PC-3 (cell line): ENCODE results near the gene DAPL1. TPM values are rescaled to one million over a fixed set of nuclear protein-coding genes. Genes with fewer than 3 reads are reported as not detected.

ENCODE experiments used
- ATAC-seq: fragments of 200-7000 bp; cut with Tn5 transposase; 2 replicates; pipeline ENCODE4 v1.9.1; 2020; ENCODE audit warnings: mild to moderate bottlenecking, moderate library complexity
- BruUV-seq: library from RNA; stranded (reverse); fragments of 400-500 nt; replicated peaks from 2 replicates; lab custom pipeline; 2021; lab: Mats Ljungman, UMichigan
- CTCF ChIA-PET: fragments of 300-600 bp; sonication (Branson Sonifier 250); formaldehyde crosslinking; loops from one replicate; lab custom pipeline; 2022; ENCODE audit warnings: antibody characterized with exemption; lab: Charles Lee
- POLR2A ChIA-PET: fragments of 300-600 bp; sonication (Branson Sonifier 250); formaldehyde crosslinking; loops from one replicate; lab custom pipeline; 2022; ENCODE audit warnings: antibody characterized with exemption; ENCODE audit not compliant: unreplicated experiment; lab: Charles Lee
- DNase-seq: peaks from one replicate; pipeline ENCODE4 v3.0.0-alpha.2; 2015
- H2AFZ ChIP-seq: fragments of 300-600 bp; sonication (generic); 2 replicates; pipeline ENCODE4 v1.6.0; 2016; ENCODE audit warnings: antibody characterized with exemption, low read length
- H3F3A ChIP-seq: fragments of 300-600 bp; sonication (generic); one replicate; pipeline ENCODE4 v1.6.0; 2017; ENCODE audit warnings: antibody characterized with exemption, low read length, control low read depth, mild to moderate bottlenecking; ENCODE audit not compliant: unreplicated experiment
- H3K27ac ChIP-seq: fragments of 300-600 bp; sonication (generic); 2 replicates; pipeline ENCODE4 v1.5.1; 2016; ENCODE audit warnings: mild to moderate bottlenecking, low read length
- H3K27me3 ChIP-seq: fragments of 300-600 bp; sonication (generic); 2 replicates; pipeline ENCODE4 v1.6.1; 2016; ENCODE audit warnings: low read length, mixed read lengths
- H3K36me3 ChIP-seq: fragments of 300-600 bp; sonication (generic); 2 replicates; pipeline ENCODE4 v1.6.1; 2016; ENCODE audit warnings: low read depth, mixed run types, low read length, mixed read lengths
- H3K4me1 ChIP-seq: fragments of 300-600 bp; sonication (generic); 2 replicates; pipeline ENCODE4 v1.5.1; 2016; ENCODE audit warnings: low read length; ENCODE audit not compliant: insufficient read depth
- H3K4me2 ChIP-seq: fragments of 300-600 bp; sonication (generic); 2 replicates; pipeline ENCODE4 v1.6.0; 2016; ENCODE audit warnings: low read length
- H3K4me3 ChIP-seq: fragments of 300-600 bp; sonication (generic); 2 replicates; pipeline ENCODE4 v1.5.1; 2016; ENCODE audit warnings: mild to moderate bottlenecking, low read length, mixed read lengths
- H3K79me2 ChIP-seq: fragments of 300-600 bp; sonication (generic); 2 replicates; pipeline ENCODE4 v1.6.1; 2017; ENCODE audit warnings: low read length, mixed read lengths
- H3K9ac ChIP-seq: fragments of 300-600 bp; sonication (generic); 2 replicates; pipeline ENCODE4 v1.6.0; 2016; ENCODE audit warnings: mild to moderate bottlenecking, low read length
- H3K9me2 ChIP-seq: fragments of 300-600 bp; sonication (generic); replicated peaks from 2 replicates; pipeline ENCODE4 v1.6.1; 2016; ENCODE audit warnings: mixed run types, low read length, mixed read lengths
- H3K9me3 ChIP-seq: fragments of 300-600 bp; sonication (generic); 2 replicates; pipeline ENCODE4 v1.6.1; 2016; ENCODE audit warnings: low read length, mixed read lengths
- H4K20me1 ChIP-seq: fragments of 300-600 bp; sonication (generic); 2 replicates; pipeline ENCODE4 v1.6.1; 2016; ENCODE audit warnings: low read length, mixed read lengths
- EZH2 ChIP-seq: fragments of 300-600 bp; sonication (generic); IDR thresholded peaks from one replicate; pipeline ENCODE4 v1.6.1; 2017; ENCODE audit warnings: antibody characterized with exemption, mild to moderate bottlenecking, low read length; ENCODE audit not compliant: unreplicated experiment
- EZH2phosphoT487 ChIP-seq: fragments of 300-600 bp; sonication (generic); IDR thresholded peaks from 2 replicates; pipeline ENCODE4 v1.6.1; 2018; ENCODE audit warnings: mild to moderate bottlenecking, antibody characterized with exemption, low read length, borderline replicate concordance
- intact Hi-C: fragments of 100-400 bp; cut with micrococcal nuclease; formaldehyde crosslinking; loops from 2 replicates; pipeline ENCODE4 v1.9.0; 2023
- total RNA-seq: library from RNA; depleted of rRNA; stranded (reverse); fragments of >200 nt; gene quantifications from 2 replicates; pipeline ENCODE4 v1.2.3, GENCODE V29; 2014
- TF ChIP-seq, protein P1 (sequence below): fragments of 300-600 bp; sonication (generic); conservative IDR thresholded peaks from 2 replicates; pipeline ENCODE4 v1.5.1; 2017; ENCODE audit warnings: antibody characterized with exemption, low read depth, mild to moderate bottlenecking, low read length

The DAPL1 gene
- total RNA-seq, 1 experiment from 2014 or later = not detected

DNA sequence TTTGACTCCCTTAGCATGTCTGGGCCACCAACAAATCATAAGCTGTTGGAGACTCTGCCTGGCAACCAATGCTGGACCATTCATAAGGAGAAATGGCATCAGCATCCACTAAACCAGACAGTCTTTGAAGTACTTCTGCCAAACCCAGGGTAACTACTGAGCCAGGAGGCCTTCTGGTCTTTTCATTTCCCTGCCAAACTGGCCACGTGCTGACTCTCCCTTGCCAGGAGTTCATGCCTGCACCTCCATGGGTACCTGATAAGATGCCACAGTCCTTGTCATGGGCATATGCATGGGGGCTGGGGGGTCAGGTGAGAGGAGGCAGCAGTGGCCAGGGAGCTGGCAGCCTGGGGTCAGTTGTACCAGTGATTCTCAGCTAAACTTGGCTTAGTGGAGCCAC is 34.2 kb upstream of the DAPL1 start:
- Histone ChIP-seq H3K79me2 (no peaks in the 10 kb centered on the region), H3K4me3 (no peak overlapping the region), H3K9me3 (no peaks in the 10 kb centered on the region), H3K4me2 (no peak overlapping the region), H3K9ac (no peak overlapping the region), H2AFZ (no peak overlapping the region), H3K36me3 (no peaks in the 10 kb centered on the region), H3K27me3 (no peaks in the 10 kb centered on the region), H3F3A (no peaks in the 10 kb centered on the region), H3K9me2 (no peaks in the 10 kb centered on the region), H3K4me1 (no peaks in the 10 kb centered on the region), H4K20me1 (no peaks in the 10 kb centered on the region), H3K27ac (no peak overlapping the region)
- ATAC-seq (no peak), DNase-seq (no peak)
- POLR2A ChIA-PET = no interaction called here
- TF ChIP-seq EZH2phosphoT487 (no peak), EZH2 (no peak)
- TF ChIP-seq, protein P1, sequence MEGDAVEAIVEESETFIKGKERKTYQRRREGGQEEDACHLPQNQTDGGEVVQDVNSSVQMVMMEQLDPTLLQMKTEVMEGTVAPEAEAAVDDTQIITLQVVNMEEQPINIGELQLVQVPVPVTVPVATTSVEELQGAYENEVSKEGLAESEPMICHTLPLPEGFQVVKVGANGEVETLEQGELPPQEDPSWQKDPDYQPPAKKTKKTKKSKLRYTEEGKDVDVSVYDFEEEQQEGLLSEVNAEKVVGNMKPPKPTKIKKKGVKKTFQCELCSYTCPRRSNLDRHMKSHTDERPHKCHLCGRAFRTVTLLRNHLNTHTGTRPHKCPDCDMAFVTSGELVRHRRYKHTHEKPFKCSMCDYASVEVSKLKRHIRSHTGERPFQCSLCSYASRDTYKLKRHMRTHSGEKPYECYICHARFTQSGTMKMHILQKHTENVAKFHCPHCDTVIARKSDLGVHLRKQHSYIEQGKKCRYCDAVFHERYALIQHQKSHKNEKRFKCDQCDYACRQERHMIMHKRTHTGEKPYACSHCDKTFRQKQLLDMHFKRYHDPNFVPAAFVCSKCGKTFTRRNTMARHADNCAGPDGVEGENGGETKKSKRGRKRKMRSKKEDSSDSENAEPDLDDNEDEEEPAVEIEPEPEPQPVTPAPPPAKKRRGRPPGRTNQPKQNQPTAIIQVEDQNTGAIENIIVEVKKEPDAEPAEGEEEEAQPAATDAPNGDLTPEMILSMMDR = no peak
- intact Hi-C loops = no loop called here
- CTCF ChIA-PET = no interaction called here
- BruUV-seq = no TSS peak

DNA sequence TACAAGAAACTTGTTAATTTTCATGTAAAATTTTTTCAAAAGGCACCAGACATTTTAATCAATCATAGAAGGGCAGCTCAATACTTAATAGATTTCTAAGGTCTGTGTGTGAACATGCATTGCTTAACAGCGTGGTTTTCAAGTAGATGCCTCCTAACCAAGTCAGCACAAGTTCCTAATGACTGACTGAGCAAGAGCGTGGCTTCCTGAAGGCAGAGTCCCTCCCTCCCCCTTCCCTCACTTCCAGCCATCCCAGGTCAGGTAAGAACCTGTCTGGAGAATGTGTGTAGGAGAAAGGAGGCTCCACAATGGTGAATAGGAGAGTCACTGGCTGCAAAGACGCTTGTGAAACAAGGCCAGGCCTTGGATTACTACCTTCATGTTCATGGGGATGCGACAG is 33.5 kb upstream of the DAPL1 start:
- no peak overlapping the region for H3K4me3 ChIP-seq
- H3K36me3 ChIP-seq = no peaks in the 10 kb centered on the region
- H3K9ac ChIP-seq = no peak overlapping the region
- no peak overlapping the region for H3K4me2 ChIP-seq
- no peak for TF ChIP-seq EZH2
- TF ChIP-seq, protein P1 = no peak
- no peak for TF ChIP-seq EZH2phosphoT487
- no TSS peak for BruUV-seq
- no peaks in the 10 kb centered on the region for H3K79me2 ChIP-seq
- H3K27me3 ChIP-seq = no peaks in the 10 kb centered on the region
- DNase-seq = no peak
- no peaks in the 10 kb centered on the region for H3K9me3 ChIP-seq
- H3K4me1 ChIP-seq = no peaks in the 10 kb centered on the region
- no peak overlapping the region for H3K27ac ChIP-seq
- no peak for ATAC-seq
- no peak overlapping the region for H2AFZ ChIP-seq
- ChIA-PET POLR2A (no interaction called here), CTCF (no interaction called here)
- intact Hi-C loops = no loop called here
- no peaks in the 10 kb centered on the region for H3K9me2 ChIP-seq
- no peaks in the 10 kb centered on the region for H3F3A ChIP-seq
- no peaks in the 10 kb centered on the region for H4K20me1 ChIP-seq

DNA sequence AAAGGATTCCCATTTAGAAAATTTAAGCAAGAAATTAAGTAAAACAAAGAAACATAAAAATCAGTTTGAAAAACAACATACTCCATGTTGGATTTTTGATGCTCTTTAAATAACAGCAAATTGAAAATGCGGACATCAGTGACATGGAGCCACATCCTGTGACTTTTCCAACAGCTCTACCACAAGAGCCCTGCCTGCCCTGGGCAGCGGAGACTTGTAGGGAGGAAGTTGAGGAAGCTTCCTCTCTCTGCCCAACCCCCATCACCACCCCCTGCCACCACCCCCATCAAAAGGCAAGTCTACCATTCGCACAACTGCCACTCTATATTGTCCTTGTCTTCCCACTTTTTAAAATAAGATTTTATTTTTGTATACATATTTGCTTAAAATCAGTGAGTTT is 32.8 kb upstream of the DAPL1 start:
- BruUV-seq = no TSS peak

More for the DNA sequence above, 32.8 kb upstream of the DAPL1 start:
- Histone ChIP-seq H4K20me1 (no peaks in the 10 kb centered on the region), H3K36me3 (no peaks in the 10 kb centered on the region), H3K27me3 (no peaks in the 10 kb centered on the region), H3K9me2 (no peaks in the 10 kb centered on the region), H3K4me1 (no peaks in the 10 kb centered on the region), H3K4me3 (no peak overlapping the region), H3K27ac (no peak overlapping the region), H3K9me3 (no peaks in the 10 kb centered on the region), H3K79me2 (no peaks in the 10 kb centered on the region), H3K4me2 (no peak overlapping the region), H3K9ac (no peak overlapping the region), H3F3A (no peaks in the 10 kb centered on the region), H2AFZ (no peak overlapping the region)
- intact Hi-C loops = no loop called here
- ATAC-seq = no peak
- ChIA-PET POLR2A (no interaction called here), CTCF (no interaction called here)
- TF ChIP-seq, protein P1 = no peak
- TF ChIP-seq EZH2phosphoT487 = no peak
- no peak for TF ChIP-seq EZH2
- no peak for DNase-seq
